H1 (cell line): ENCODE data around the gene SPTBN1. TPM values are rescaled to one million over a fixed set of nuclear protein-coding genes. Genes with fewer than 3 reads are reported as not detected.

Source experiments
- NANOG ChIP-seq: IDR thresholded peaks from 2 replicates; pipeline ENCODE4 v1.6.1; 2011; ENCODE audit warnings: low read length, low read depth, mild to moderate bottlenecking, inconsistent platforms; ENCODE audit not compliant: insufficient read depth, poor library complexity, severe bottlenecking
- SRF ChIP-seq: IDR thresholded peaks from 2 replicates; pipeline ENCODE4 v1.6.1; 2011; ENCODE audit warnings: mild to moderate bottlenecking, low read depth, low read length, moderate library complexity
- polyA plus RNA-seq, 7 experiments: library from polyadenylated mRNA; depleted of rRNA in 3 of 7; stranded (reverse) in 5 of 7; unstranded in 2 of 7; fragments of >200 nt in 5 of 7; fragments of 200-250 nt in 2 of 7; gene quantifications; 1 replicate in 5 of 7; 2 replicates in 1 of 7; 4 replicates in 1 of 7; pipeline versions ENCODE4 v1.2.1 to v1.2.3, GENCODE V29; 2011 to 2013; ENCODE audit warnings: missing spikeins in 2 of 7, mixed read lengths in 2 of 7
- total RNA-seq: library from RNA; stranded (reverse); fragmentation: NEBNext Ultra II Directional; extraction: Animal tissue kit (Norgen Biotek cat#: 25700); gene quantifications from 2 replicates; pipeline ENCODE4 v1.2.1, GENCODE V29; 2021

Gene SPTBN1
- total and polyA plus RNA-seq, 2 of the 8 experiments (the other 6 are each of a cell fraction or from before 2014, with no cell fraction given), result 31.8 to 180 TPM

GRCh38 chr2:54646170-54646927 is 190.2 kb downstream of the SPTBN1 start (continued):
- TF ChIP-seq SRF (no peak), NANOG (no peak)
